Spleen (tissue), 11 donors: Measurements from ENCODE around the gene OBP2B. TPM values are rescaled to one million over a fixed set of nuclear protein-coding genes. Genes with fewer than 3 reads are reported as not detected.
"Not testable (repeated sequence)": the region's sequence is repeated elsewhere in the genome, so short reads cannot be mapped to it uniquely, and the experiment has no call there.

Source experiments
- DNase-seq: peaks from one replicate; pipeline ENCODE4 v3.0.0-alpha.2; 2020
- H3K27ac ChIP-seq, 8 donors: fragments of 200-600 bp; sonication (generic) in 7 of 8; 1 replicate in 4 of 8; 2 replicates in 4 of 8; pipeline versions ENCODE4 v1.5.0 to v1.8.0; 2016 to 2021; ENCODE audit warnings: inconsistent platforms in 4 of 8, mild to moderate bottlenecking in 4 of 8, moderate library complexity in 1 of 8
- H3K27me3 ChIP-seq, 7 donors: fragments of 200-600 bp; sonication (generic) in 6 of 7; replicated peaks in 1 of 7; 1 replicate in 4 of 7; 2 replicates in 3 of 7; pipeline versions ENCODE4 v1.5.0 to v1.8.0; 2016 to 2021; ENCODE audit warnings: inconsistent platforms in 3 of 7, mild to moderate bottlenecking in 1 of 7
- H3K36me3 ChIP-seq, 6 donors: fragments of 200-600 bp; sonication (generic) in 5 of 6; 1 replicate in 4 of 6; 2 replicates in 2 of 6; pipeline versions ENCODE4 v1.5.0 to v1.8.0; 2016 to 2021; ENCODE audit warnings: inconsistent platforms in 2 of 6
- H3K4me1 ChIP-seq, 6 donors: fragments of 200-600 bp; sonication (generic) in 5 of 6; 1 replicate in 3 of 6; 2 replicates in 3 of 6; pipeline versions ENCODE4 v1.5.0 to v1.8.0; 2016 to 2021; ENCODE audit warnings: inconsistent platforms in 3 of 6
- H3K4me3 ChIP-seq, 8 donors: fragments of 200-600 bp; sonication (generic) in 7 of 8; 1 replicate in 4 of 8; 2 replicates in 4 of 8; pipeline versions ENCODE4 v1.5.0 to v1.8.0; 2016 to 2021; ENCODE audit warnings: inconsistent platforms in 4 of 8, mild to moderate bottlenecking in 4 of 8, moderate library complexity in 2 of 8
- H3K9me3 ChIP-seq, 8 donors: fragments of 200-600 bp; sonication (generic) in 7 of 8; 1 replicate in 4 of 8; 2 replicates in 4 of 8; pipeline versions ENCODE4 v1.5.0 to v1.8.0; 2016 to 2021; ENCODE audit warnings: inconsistent platforms in 4 of 8
- CTCF ChIP-seq, 11 experiments: fragments of 200-600 bp in 7 of 11; fragments of 450-650 bp in 4 of 11; sonication (generic) in 4 of 11; IDR thresholded peaks in 8 of 11; conservative IDR thresholded peaks in 3 of 11; 1 replicate in 7 of 11; 2 replicates in 4 of 11; pipeline versions ENCODE4 v1.4.0 to v1.8.0; 2016 to 2021; ENCODE audit warnings: antibody characterized with exemption in 11 of 11, inconsistent platforms in 4 of 11, mild to moderate bottlenecking in 1 of 11
- POLR2A ChIP-seq, 3 donors: fragments of 450-650 bp; IDR thresholded peaks; one replicate each; pipeline ENCODE4 v1.5.1; 2017; ENCODE audit warnings: antibody characterized with exemption in 3 of 3, mild to moderate bottlenecking in 1 of 3
- POLR2AphosphoS5 ChIP-seq, 3 donors: sonication (generic); formaldehyde crosslinking; IDR thresholded peaks; one replicate each; pipeline ENCODE4 v1.5.1; 2017; ENCODE audit warnings: antibody characterized with exemption in 3 of 3
- WGBS, 5 donors: extraction: QIAGEN DNeasy Blood & Tissue Kit in 3 of 5; methylation state at CpG; one replicate each; pipeline versions ENCODE4 v1.1.5 to v1.1.7; 2013 to 2018; 5-methylcytosine and 5-hydroxymethylcytosine counted together
- intact Hi-C: fragments of 100-400 bp; cut with DNase I; formaldehyde crosslinking; loops from one replicate; pipeline ENCODE4 v1.15.0; 2023; ENCODE audit warnings: low total_unique reads
- polyA plus RNA-seq, 3 donors: library from polyadenylated mRNA; stranded (reverse); fragments of 200-250 nt; gene quantifications; one replicate each; pipeline ENCODE4 v1.2.1, GENCODE V29; 2013
- total RNA-seq, 7 donors: library from RNA; depleted of rRNA in 3 of 7; stranded (reverse); fragments of >200 nt in 3 of 7; fragmentation: NEBNext Ultra II Directional in 4 of 7; extraction: Animal tissue kit (Norgen Biotek cat#: 25700) in 4 of 7; gene quantifications; one replicate each; pipeline versions ENCODE4 v1.1.0 to v1.2.1, GENCODE V29; 2016 to 2021
- donor health status: healthy with polysubstance abuse.
- donor health status: DM: no; HTN: no; CAD: no; lungs with moderate emphysema.
- donor health status: DM: no; HTN: no; CAD: no.
- donor health status: Bipolar disorder and iron deficiency.
- donor health status: healthy.
- donor health status: DM: no; HTN: no; CAD: no.
- donor health status: DM: yes; HTN: yes; CAD: no.

Gene OBP2B
- total and polyA plus RNA-seq, 10 donors = 0.16 to 0.95 (median 0.38) TPM; not detected in 7

GRCh38 chr9:133221177-133221809 lies 12.2 kb upstream of the OBP2B start:
- intact Hi-C loops = no loop called here
- no peaks in the 10 kb centered on the region for H3K4me1 ChIP-seq
- DNase-seq = no peak
- H3K4me3 ChIP-seq = no peak overlapping the region
- peaks cover 0 to 48% (median 0%) of the 10 kb centered on the region in 7 donors for H3K27me3 ChIP-seq
- no peak overlapping the region for H3K27ac ChIP-seq
- no peaks in the 10 kb centered on the region for H3K36me3 ChIP-seq
- 71 to 82% (median 75%) methylated on average over 11 to 12 of the region's 12 CpGs for WGBS, 5 donors
- no peaks in the 10 kb centered on the region for H3K9me3 ChIP-seq
- TF ChIP-seq POLR2AphosphoS5 (IDR thresholded peaks at IDR 0.05) (no peak), CTCF (IDR thresholded peaks at IDR 0.05 in 8 of 11, conservative IDR thresholded peaks at IDR 0.05 in 3 of 11) (no peak), POLR2A (IDR thresholded peaks at IDR 0.05) (no peak)

- DNase-seq, H3K4me1 ChIP-seq, intact Hi-C loops: not testable (repeated sequence)
These were observed 9.3 kb upstream of the OBP2B start for GRCh38 chr9:133218049-133218975.

GRCh38 chr9:133217333-133217988 lies 8.4 kb upstream of the OBP2B start:
- intact Hi-C loops, H3K9me3 ChIP-seq, H3K4me3 ChIP-seq, H3K36me3 ChIP-seq, H3K4me1 ChIP-seq, H3K27ac ChIP-seq: not testable (repeated sequence)
- DNase-seq = peak; percentile 34
- 56 to 65% (median 60%) methylated on average over 12 of the region's 12 CpGs for WGBS, 5 donors
- H3K27me3 ChIP-seq = peaks cover 0 to 28% (median 0%) of the 10 kb centered on the region in 7 donors

More at GRCh38 chr9:133218049-133218975, 9.3 kb upstream of the OBP2B start:
- H3K27ac ChIP-seq, H3K36me3 ChIP-seq, H3K4me3 ChIP-seq, H3K9me3 ChIP-seq: not testable (repeated sequence)
- 73 to 82% (median 78%) methylated on average over 18 to 19 of the region's 19 CpGs for WGBS, 5 donors
- H3K27me3 ChIP-seq = peaks cover 0 to 25% (median 0%) of the 10 kb centered on the region in 7 donors

- H3K36me3 ChIP-seq, DNase-seq, H3K4me3 ChIP-seq, H3K4me1 ChIP-seq, intact Hi-C loops, H3K27ac ChIP-seq: not testable (repeated sequence)
- H3K27me3 ChIP-seq = peaks cover 0 to 51% (median 0%) of the 10 kb centered on the region in 7 donors
- 54 to 67% (median 64%) methylated on average over 4 of the region's 4 CpGs for WGBS, 5 donors
- H3K9me3 ChIP-seq = peaks cover 0 to 11% (median 0%) of the 10 kb centered on the region in 8 donors
These were observed 5.2 kb upstream of the OBP2B start for GRCh38 chr9:133214276-133214675.

- peaks cover 0 to 51% (median 0%) of the 10 kb centered on the region in 7 donors for H3K27me3 ChIP-seq
- H3K9me3 ChIP-seq = peaks cover 0 to 11% (median 0%) of the 10 kb centered on the region in 8 donors
- 85 to 92% (median 91%) methylated on average over 7 of the region's 7 CpGs for WGBS, 5 donors
- intact Hi-C loops = no loop called here
- no peaks in the 10 kb centered on the region for H3K36me3 ChIP-seq
- no peak overlapping the region for H3K27ac ChIP-seq
- peak; percentile 37 for DNase-seq
- H3K4me3 ChIP-seq = no peak overlapping the region
- TF ChIP-seq CTCF (IDR thresholded peaks at IDR 0.05 in 8 of 11, conservative IDR thresholded peaks at IDR 0.05 in 3 of 11) = no peak
- no peak for TF ChIP-seq POLR2A (IDR thresholded peaks at IDR 0.05)
- TF ChIP-seq POLR2AphosphoS5 (IDR thresholded peaks at IDR 0.05) = no peak
- no peaks in the 10 kb centered on the region for H3K4me1 ChIP-seq
These were observed 1.6 kb upstream of the OBP2B start for GRCh38 chr9:133210609-133211008.
